Transverse colon (tissue), 4 donors: ENCODE data around the gene KLHL17. TPM values are rescaled to one million over a fixed set of nuclear protein-coding genes. Genes with fewer than 3 reads are reported as not detected.
"Not testable (repeated sequence)": the region's sequence is repeated elsewhere in the genome, so short reads cannot be mapped to it uniquely, and the experiment has no call there.

ENCODE experiments used
- DNase-seq: peaks from one replicate; pipeline ENCODE4 v3.0.0-alpha.2; 2019
- H3K27ac ChIP-seq, 4 donors: fragments of 200-600 bp; sonication (generic); 2 replicates each; pipeline ENCODE4 v1.5.1; 2016 to 2018; ENCODE audit warnings: inconsistent platforms in 4 of 4
- H3K27me3 ChIP-seq: fragments of 200-600 bp; sonication (generic); 2 replicates; pipeline ENCODE4 v1.5.1; 2017; ENCODE audit warnings: inconsistent platforms
- H3K36me3 ChIP-seq, 4 donors: fragments of 200-600 bp; sonication (generic); 2 replicates each; pipeline ENCODE4 v1.5.1; 2017 to 2019; ENCODE audit warnings: inconsistent platforms in 4 of 4
- H3K4me1 ChIP-seq, 4 donors: fragments of 200-600 bp; sonication (generic); 2 replicates each; pipeline ENCODE4 v1.5.1; 2017 to 2020; ENCODE audit warnings: inconsistent platforms in 4 of 4
- H3K4me3 ChIP-seq, 4 donors: fragments of 200-600 bp; sonication (generic); 1 replicate in 1 of 4; 2 replicates in 3 of 4; pipeline versions ENCODE4 v1.5.1 to v1.6.1; 2017 to 2019; ENCODE audit warnings: inconsistent platforms in 4 of 4
- H3K9me3 ChIP-seq, 2 donors: fragments of 200-600 bp; sonication (generic); 2 replicates each; pipeline ENCODE4 v1.5.1; 2017 to 2019; ENCODE audit warnings: inconsistent platforms in 2 of 2
- CTCF ChIP-seq, 5 experiments: fragments of 200-600 bp in 3 of 5; fragments of 450-650 bp in 2 of 5; sonication (generic) in 3 of 5; IDR thresholded peaks; 1 replicate in 2 of 5; 2 replicates in 3 of 5; pipeline ENCODE4 v1.5.1; 2016 to 2017; ENCODE audit warnings: antibody characterized with exemption in 5 of 5, inconsistent platforms in 3 of 5, mild to moderate bottlenecking in 2 of 5, moderate library complexity in 1 of 5
- EP300 ChIP-seq: sonication (generic); formaldehyde crosslinking; IDR thresholded peaks from one replicate; pipeline ENCODE4 v1.6.1; 2017; ENCODE audit warnings: antibody characterized with exemption, low read depth
- POLR2A ChIP-seq: fragments of 450-650 bp; IDR thresholded peaks from one replicate; pipeline ENCODE4 v1.6.1; 2016; ENCODE audit warnings: antibody characterized with exemption, mild to moderate bottlenecking, moderate library complexity
- POLR2AphosphoS5 ChIP-seq, 3 donors: sonication (generic); formaldehyde crosslinking; IDR thresholded peaks; one replicate each; pipeline ENCODE4 v1.6.1; 2016; ENCODE audit warnings: antibody characterized with exemption in 3 of 3
- WGBS, 2 donors: methylation state at CpG; one replicate each; pipeline ENCODE4 v1.1.5; 2018; ENCODE audit warnings: low coverage in 1 of 2; 5-methylcytosine and 5-hydroxymethylcytosine counted together
- in situ Hi-C, 4 donors: fragments of 200-750 bp; cut with MboI; loops; one replicate each; pipeline versions ENCODE4 v1.15.0 to v1.15.1; 2017; ENCODE audit warnings: low sequenced_read_pairs in 3 of 4, low pct_ligation_motif_present in 1 of 4, low pct_unique_long_range_greater_than_20kb in 1 of 4
- intact Hi-C: fragments of 100-400 bp; cut with DNase I; formaldehyde crosslinking; loops from one replicate; pipeline ENCODE4 v1.15.1; 2023; ENCODE audit warnings: low total_unique reads
- total RNA-seq, 4 donors: library from RNA; depleted of rRNA; stranded (reverse); fragments of >200 nt; gene quantifications; one replicate each; pipeline ENCODE4 v1.1.0, GENCODE V29; 2016

KLHL17 gene
- total RNA-seq, 4 donors from 2014 or later, result 10.8 to 26.1 (median 11.4) TPM

GRCh38 chr1:1011396-1011949, 51.1 kb downstream of the KLHL17 start:
- Histone ChIP-seq H3K27ac (no peak overlapping the region), H3K27me3 (no peaks in the 10 kb centered on the region), H3K9me3 (no peaks in the 10 kb centered on the region), H3K36me3 (no peaks in the 10 kb centered on the region), H3K4me3 (no peak overlapping the region), H3K4me1 (peaks cover 6 to 30% (median 19%) of the 10 kb centered on the region in 4 donors)
- in situ Hi-C loops, result no loop called here
- DNase-seq, result no peak
- intact Hi-C loops, result loop anchor here (10.0 kb wide), 1 partner anchor 363 kb away; the partner anchor contains the start of gene AURKAIP1
- 77 to 85% methylated on average over 7 to 14 of the region's 14 CpGs for WGBS, 2 donors
- no peak for TF ChIP-seq EP300
- TF ChIP-seq POLR2A, result no peak
- TF ChIP-seq CTCF (IDR thresholded peaks at IDR 0.05), result no peak
- TF ChIP-seq POLR2AphosphoS5 (IDR thresholded peaks at IDR 0.05), result no peak

GRCh38 chr1:1012736-1013104, 52.3 kb downstream of the KLHL17 start:
- intact Hi-C loops, result loop anchor here (10.0 kb wide), 1 partner anchor 362 kb away; the partner anchor contains the start of gene AURKAIP1
- Histone ChIP-seq H3K4me3 (peak overlapping the region; percentile 44 to 71 (median 60)), H3K27ac (peak overlapping the region; percentile 86 to 90 (median 87)), H3K4me1 (peaks cover 6 to 26% (median 19%) of the 10 kb centered on the region in 4 donors)
- in situ Hi-C loops, DNase-seq, H3K36me3 ChIP-seq, H3K27me3 ChIP-seq, H3K9me3 ChIP-seq: not testable (repeated sequence)
- WGBS, 2 donors, result 0 to 56% methylated on average over 1 to 13 of the region's 13 CpGs

GRCh38 chr1:1013105-1013921, 52.9 kb downstream of the KLHL17 start, which contains the start of gene ISG15:
TSS of gene ISG15 (plus strand) at chr1:1013497. CDS start at chr1:1013574, 77 bp downstream.
- Histone ChIP-seq H3K4me3 (peak within 1 kb of the TSS; percentile 44 to 71 (median 60)), H3K4me1 (peaks cover 6 to 26% (median 19%) of the 10 kb centered on the region in 4 donors), H3K36me3 (no peaks in the 10 kb centered on the region), H3K27me3 (no peaks in the 10 kb centered on the region), H3K27ac (peak within 1 kb of the TSS; percentile 86 to 90 (median 87)), H3K9me3 (no peaks in the 10 kb centered on the region)
- TF ChIP-seq POLR2A (peak; percentile 71), CTCF (IDR thresholded peaks at IDR 0.05) (no peak), POLR2AphosphoS5 (IDR thresholded peaks at IDR 0.05) (peak; percentile 87 to 91 (median 88))
- in situ Hi-C loops (no loop called here), intact Hi-C loops (loop anchor here (10.0 kb wide), 1 partner anchor 361 kb away; the partner anchor contains the start of gene AURKAIP1)
- WGBS, 2 donors, result 0% methylated on average over 5 to 28 of the region's 30 CpGs
- DNase-seq, result peak; percentile 93

GRCh38 chr1:1013922-1014648, 53.7 kb downstream of the KLHL17 start:
- Histone ChIP-seq H3K9me3 (no peaks in the 10 kb centered on the region), H3K4me1 (peaks cover 6 to 30% (median 22%) of the 10 kb centered on the region in 4 donors), H3K4me3 (peak overlapping the region; percentile 44 to 71 (median 60)), H3K27me3 (no peaks in the 10 kb centered on the region), H3K36me3 (no peaks in the 10 kb centered on the region), H3K27ac (peak overlapping the region; percentile 86 to 90 (median 87))
- DNase-seq, result no peak
- 62% methylated on average over 22 of the region's 41 CpGs; no CpG with 5 or more reads in 1 of the 2 donors for WGBS, 2 donors
- TF ChIP-seq POLR2AphosphoS5 (IDR thresholded peaks at IDR 0.05) (no peak), CTCF (IDR thresholded peaks at IDR 0.05) (no peak), EP300 (no peak)
- in situ Hi-C loops, result no loop called here
- intact Hi-C loops, result loop anchor here (10.0 kb wide), 1 partner anchor 361 kb away; the partner anchor contains the start of gene AURKAIP1
